Thoracic aorta (tissue), 2 donors: Measurements from ENCODE around the gene WIPF3. TPM values are rescaled to one million over a fixed set of nuclear protein-coding genes. Genes with fewer than 3 reads are reported as not detected.

ENCODE experiments used
- ATAC-seq: fragments of 150-250 bp; one replicate; pipeline ENCODE4 v1.8.0; 2017; ENCODE audit warnings: low read depth; ENCODE audit not compliant: insufficient number of reproducible peaks, low FRiP score
- DNase-seq: peaks from one replicate; pipeline ENCODE4 v3.0.0-alpha.2; 2020; ENCODE audit warnings: low spot score
- H3K27ac ChIP-seq, 2 donors: fragments of 200-600 bp; sonication (generic); 1 replicate in 1 of 2; 2 replicates in 1 of 2; pipeline ENCODE4 v1.5.1; 2016; ENCODE audit warnings: mild to moderate bottlenecking in 2 of 2, moderate library complexity in 2 of 2
- H3K27me3 ChIP-seq: fragments of 200-600 bp; sonication (generic); replicated peaks from 2 replicates; pipeline ENCODE4 v1.6.0; 2016; ENCODE audit warnings: mild to moderate bottlenecking; ENCODE audit not compliant: insufficient read depth
- H3K36me3 ChIP-seq: fragments of 200-600 bp; sonication (generic); one replicate; pipeline ENCODE4 v1.5.1; 2016
- H3K4me1 ChIP-seq, 2 donors: fragments of 200-600 bp; sonication (generic); 1 replicate in 1 of 2; 2 replicates in 1 of 2; pipeline versions ENCODE4 v1.5.1 to v1.6.0; 2016; ENCODE audit warnings: low read depth in 2 of 2, mild to moderate bottlenecking in 1 of 2; ENCODE audit not compliant: control insufficient read depth in 1 of 2
- H3K4me3 ChIP-seq: fragments of 200-600 bp; sonication (generic); 2 replicates; pipeline ENCODE4 v1.5.1; 2016; ENCODE audit warnings: mild to moderate bottlenecking
- H3K9me3 ChIP-seq: fragments of 200-600 bp; sonication (generic); 2 replicates; pipeline ENCODE4 v1.5.1; 2016
- total RNA-seq, 2 donors: library from RNA; depleted of rRNA; stranded (reverse); fragments of >200 nt; gene quantifications; one replicate each; pipeline versions ENCODE4 v1.1.0 to v1.2.3, GENCODE V29; 2016
- TF ChIP-seq, protein P1 (sequence below): fragments of 200-600 bp; sonication (generic); IDR thresholded peaks from one replicate; pipeline ENCODE4 v1.5.1; 2019; ENCODE audit warnings: antibody characterized with exemption

Gene WIPF3
- total RNA-seq, 2 donors from 2014 or later = 2.4 to 3.7 TPM

DNA sequence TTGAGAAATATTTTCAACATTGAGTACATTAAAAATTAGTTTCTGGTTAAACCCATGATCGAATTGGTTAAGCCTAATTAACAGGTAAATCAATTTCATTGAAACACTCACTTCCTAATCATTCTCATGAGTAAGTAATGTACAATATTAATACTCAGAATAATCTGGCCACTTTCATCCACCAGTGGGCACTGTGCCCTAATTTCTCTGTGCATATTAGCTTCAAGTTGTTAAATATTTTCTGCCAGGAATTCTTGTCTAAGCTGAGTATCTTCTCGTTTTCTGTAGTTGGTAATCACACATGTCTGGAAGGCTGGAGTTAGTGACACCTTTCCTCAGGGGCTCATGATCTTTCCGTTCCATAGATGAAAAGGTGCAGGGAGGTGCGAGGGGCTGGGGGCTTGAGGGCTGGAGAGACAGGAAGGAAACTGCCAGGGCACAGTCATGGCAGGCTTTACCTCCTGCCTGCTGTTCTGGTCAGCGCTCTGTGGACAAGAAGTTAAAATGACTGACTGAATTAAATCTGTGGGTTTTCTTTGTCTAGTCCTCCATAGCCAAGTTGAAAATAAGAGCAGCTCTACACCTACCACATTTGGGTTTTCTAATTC, 71.9 kb downstream of the WIPF3 start:
- DNase-seq = no peak
- TF ChIP-seq, protein P1, sequence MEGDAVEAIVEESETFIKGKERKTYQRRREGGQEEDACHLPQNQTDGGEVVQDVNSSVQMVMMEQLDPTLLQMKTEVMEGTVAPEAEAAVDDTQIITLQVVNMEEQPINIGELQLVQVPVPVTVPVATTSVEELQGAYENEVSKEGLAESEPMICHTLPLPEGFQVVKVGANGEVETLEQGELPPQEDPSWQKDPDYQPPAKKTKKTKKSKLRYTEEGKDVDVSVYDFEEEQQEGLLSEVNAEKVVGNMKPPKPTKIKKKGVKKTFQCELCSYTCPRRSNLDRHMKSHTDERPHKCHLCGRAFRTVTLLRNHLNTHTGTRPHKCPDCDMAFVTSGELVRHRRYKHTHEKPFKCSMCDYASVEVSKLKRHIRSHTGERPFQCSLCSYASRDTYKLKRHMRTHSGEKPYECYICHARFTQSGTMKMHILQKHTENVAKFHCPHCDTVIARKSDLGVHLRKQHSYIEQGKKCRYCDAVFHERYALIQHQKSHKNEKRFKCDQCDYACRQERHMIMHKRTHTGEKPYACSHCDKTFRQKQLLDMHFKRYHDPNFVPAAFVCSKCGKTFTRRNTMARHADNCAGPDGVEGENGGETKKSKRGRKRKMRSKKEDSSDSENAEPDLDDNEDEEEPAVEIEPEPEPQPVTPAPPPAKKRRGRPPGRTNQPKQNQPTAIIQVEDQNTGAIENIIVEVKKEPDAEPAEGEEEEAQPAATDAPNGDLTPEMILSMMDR = peak; percentile 54

DNA sequence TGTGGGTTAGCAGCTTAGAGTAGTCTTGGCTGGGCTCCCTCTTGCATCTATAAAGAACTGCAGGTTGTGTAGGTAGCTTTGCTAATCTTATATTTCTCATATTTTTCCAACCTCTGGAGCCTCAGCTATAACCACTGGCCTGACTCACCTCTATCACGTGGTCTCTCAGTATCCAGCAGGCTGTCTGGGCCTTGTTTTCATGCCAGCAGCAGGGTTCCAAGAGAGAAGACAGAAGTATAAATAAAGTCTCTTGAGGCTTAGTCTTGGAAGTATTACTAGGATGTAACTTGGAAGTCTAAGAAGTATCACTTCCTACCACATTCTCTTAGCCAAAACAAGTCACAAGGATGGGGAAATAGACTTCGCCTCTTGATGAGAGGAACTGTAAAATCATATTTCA, 73.3 kb downstream of the WIPF3 start:
- no peaks in the 10 kb centered on the region for H3K27me3 ChIP-seq
- H3K4me1 ChIP-seq = peaks cover 0 to 5% of the 10 kb centered on the region in 2 donors
- ATAC-seq (no peak), DNase-seq (no peak)
- no peak overlapping the region for H3K4me3 ChIP-seq
- no peak overlapping the region for H3K27ac ChIP-seq
- no peaks in the 10 kb centered on the region for H3K9me3 ChIP-seq
- TF ChIP-seq, protein P1 = no peak
- H3K36me3 ChIP-seq = no peaks in the 10 kb centered on the region

More for the DNA sequence above, 71.9 kb downstream of the WIPF3 start:
- Histone ChIP-seq H3K36me3 (no peaks in the 10 kb centered on the region), H3K27me3 (no peaks in the 10 kb centered on the region), H3K27ac (no peak overlapping the region), H3K9me3 (no peaks in the 10 kb centered on the region), H3K4me3 (no peak overlapping the region), H3K4me1 (peaks cover 0 to under 1% of the 10 kb centered on the region in 2 donors)
- no peak for ATAC-seq

DNA sequence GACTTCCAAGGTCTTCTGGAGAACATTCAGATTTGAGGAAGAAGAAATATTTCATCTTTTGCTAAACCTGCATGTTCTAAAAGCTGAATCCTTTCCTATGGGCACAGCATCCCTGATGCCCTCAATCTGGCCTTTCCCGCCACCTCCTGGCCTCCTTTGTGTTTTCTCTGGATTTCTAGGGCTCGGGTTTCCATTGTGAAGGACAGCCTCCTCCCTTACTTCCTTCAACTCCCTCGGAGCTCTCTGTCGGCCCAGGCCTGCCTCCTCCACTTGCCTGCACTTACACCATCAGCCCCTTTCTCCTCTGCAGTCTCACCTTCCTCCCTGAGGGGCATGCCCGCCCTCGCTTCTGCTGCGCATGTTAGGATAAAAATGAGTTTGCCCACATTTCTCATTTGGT, 75.4 kb downstream of the WIPF3 start:
- Histone ChIP-seq H3K9me3 (no peaks in the 10 kb centered on the region), H3K4me3 (no peak overlapping the region), H3K27me3 (no peaks in the 10 kb centered on the region), H3K4me1 (peaks cover 0 to 5% of the 10 kb centered on the region in 2 donors), H3K27ac (no peak overlapping the region), H3K36me3 (no peaks in the 10 kb centered on the region)
- no peak for DNase-seq
- TF ChIP-seq, protein P1 = no peak
- ATAC-seq = no peak

DNA sequence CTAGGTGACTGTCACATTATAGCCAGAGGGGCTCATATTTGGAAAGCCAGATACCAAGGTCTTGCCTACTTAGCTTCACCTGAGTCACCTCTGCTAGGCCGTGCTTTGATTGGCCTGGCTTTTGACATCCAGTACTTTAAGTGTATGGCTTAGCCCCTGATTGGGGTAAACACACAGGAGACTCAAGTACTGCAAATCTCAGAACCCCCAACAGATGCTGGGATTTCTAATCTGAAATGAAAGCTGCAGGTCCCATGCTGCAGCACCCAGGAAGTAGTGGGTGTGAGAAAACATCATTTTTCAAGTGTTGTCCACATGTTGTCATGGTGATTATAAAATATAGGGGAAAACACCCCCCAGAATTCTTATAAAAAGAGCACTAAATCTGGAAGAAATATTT, 76.2 kb downstream of the WIPF3 start:
- Histone ChIP-seq H3K4me1 (peaks cover 0 to 5% of the 10 kb centered on the region in 2 donors), H3K4me3 (no peak overlapping the region), H3K9me3 (no peaks in the 10 kb centered on the region), H3K27ac (no peak overlapping the region), H3K36me3 (no peaks in the 10 kb centered on the region), H3K27me3 (no peaks in the 10 kb centered on the region)
- ATAC-seq (no peak), DNase-seq (no peak)
- TF ChIP-seq, protein P1 = no peak

DNA sequence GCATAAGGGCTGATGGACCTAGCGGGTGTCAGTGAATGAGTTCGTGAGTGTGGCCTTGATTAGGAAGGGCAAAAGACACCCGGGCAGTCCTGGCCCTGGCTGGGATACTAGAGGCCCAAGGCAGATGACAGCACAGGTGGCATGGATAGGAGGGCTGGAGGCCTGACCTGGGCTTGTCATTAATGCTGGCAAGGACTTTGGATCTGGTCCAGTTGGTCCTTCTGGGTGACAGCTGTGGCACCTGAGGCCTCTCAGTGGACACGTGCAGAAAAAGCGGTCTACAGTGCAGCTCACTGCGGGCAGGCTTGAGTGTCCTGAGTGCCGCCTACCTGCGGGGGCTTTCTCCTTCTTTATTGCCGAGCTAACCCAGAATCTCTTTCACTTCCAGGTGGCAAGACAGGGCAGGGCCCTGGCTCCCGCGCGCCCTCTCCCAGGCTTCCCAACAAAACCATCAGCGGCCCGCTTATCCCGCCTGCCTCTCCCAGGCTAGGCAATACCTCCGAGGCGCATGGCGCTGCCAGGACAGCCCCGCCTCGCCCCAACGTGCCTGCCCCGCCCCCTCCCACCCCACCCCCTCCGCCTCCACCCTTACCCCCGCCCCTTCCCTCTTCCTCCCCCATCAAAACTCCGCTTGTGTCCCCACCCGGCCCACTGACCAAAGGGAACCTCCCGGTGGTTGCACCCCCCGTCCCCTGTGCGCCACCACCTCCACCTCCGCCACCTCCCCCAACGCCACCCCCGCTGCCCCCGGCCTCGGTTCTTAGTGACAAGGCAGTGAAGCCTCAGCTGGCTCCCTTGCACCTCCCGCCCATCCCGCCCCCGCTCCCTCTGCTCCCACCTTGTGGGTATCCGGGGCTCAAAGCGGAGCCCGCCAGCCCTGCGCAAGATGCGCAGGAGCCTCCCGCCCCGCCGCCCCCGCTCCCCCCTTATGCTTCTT, 77.4 kb downstream of the WIPF3 start:
- peak overlapping the region; percentile 58 for H3K4me3 ChIP-seq
- H3K36me3 ChIP-seq = no peaks in the 10 kb centered on the region
- peaks cover 0 to 5% of the 10 kb centered on the region in 2 donors for H3K4me1 ChIP-seq
- ATAC-seq (no peak), DNase-seq (no peak)
- H3K27me3 ChIP-seq = no peaks in the 10 kb centered on the region
- H3K27ac ChIP-seq = no peak overlapping the region
- no peaks in the 10 kb centered on the region for H3K9me3 ChIP-seq
- TF ChIP-seq, protein P1 = no peak
